ENCODE results near the gene CLPSL1.

- no peak for TF ChIP-seq POLR2A (IDR thresholded peaks at IDR 0.05)
- no peak for TF ChIP-seq POLR2AphosphoS5 (IDR thresholded peaks at IDR 0.05)
- no peak for TF ChIP-seq CTCF (IDR thresholded peaks at IDR 0.05)
Measured at GRCh38 chr6:35745509-35745908, 35.3 kb upstream of the CLPSL1 start.

Measured in stomach (tissue), 4 donors.